ENCODE results near the gene C13orf42.
"Not testable (repeated sequence)": the region's sequence is repeated elsewhere in the genome, so short reads cannot be mapped to it uniquely, and the experiment has no call there.

C13orf42 gene

GRCh38 chr13:51118809-51119431 is 7.8 kb upstream of the C13orf42 start:
- DNase-seq, result no peak

- DNase-seq, result no peak
These were observed 2.9 kb upstream of the C13orf42 start for GRCh38 chr13:51113969-51114368.

GRCh38 chr13:51113186-51113881 is 2.3 kb upstream of the C13orf42 start:
- DNase-seq, result no peak

GRCh38 chr13:51112771-51113170 is 1.7 kb upstream of the C13orf42 start:
- no peak for DNase-seq

- no peak for DNase-seq
These were observed 923 bp upstream of the C13orf42 start for GRCh38 chr13:51111997-51112396.

GRCh38 chr13:51107996-51108395 is 3.1 kb downstream of the C13orf42 start:
- no peak for DNase-seq

GRCh38 chr13:51105046-51105445 is 6.0 kb downstream of the C13orf42 start:
- no peak for DNase-seq

- no peak for DNase-seq
These were observed 9.3 kb downstream of the C13orf42 start for GRCh38 chr13:51101636-51102235.

GRCh38 chr13:51097353-51098043 is 13.6 kb downstream of the C13orf42 start:
- no peak for DNase-seq

GRCh38 chr13:51096131-51096530 is 14.9 kb downstream of the C13orf42 start:
- no peak for DNase-seq

GRCh38 chr13:51093574-51093973 is 17.5 kb downstream of the C13orf42 start:
- no peak for DNase-seq

GRCh38 chr13:51091839-51092238 is 19.2 kb downstream of the C13orf42 start:
- DNase-seq, result no peak

- no peak for DNase-seq
These were observed 27.4 kb downstream of the C13orf42 start for GRCh38 chr13:51083706-51084105.

- not testable (repeated sequence) for DNase-seq
These were observed 30.5 kb downstream of the C13orf42 start for GRCh38 chr13:51080478-51081065.

- DNase-seq, result no peak
These were observed 39.6 kb downstream of the C13orf42 start for GRCh38 chr13:51071493-51071892.

GRCh38 chr13:51070005-51070649 is 40.9 kb downstream of the C13orf42 start:
- DNase-seq, result peak; percentile 82 to 86

GRCh38 chr13:51068501-51068900 is 42.6 kb downstream of the C13orf42 start:
- DNase-seq, result no peak

- DNase-seq, result no peak
These were observed 43.4 kb downstream of the C13orf42 start for GRCh38 chr13:51067706-51068105.

- DNase-seq, result no peak
These were observed 43.8 kb downstream of the C13orf42 start for GRCh38 chr13:51067210-51067701.

GRCh38 chr13:51066091-51066831 is 44.8 kb downstream of the C13orf42 start:
- DNase-seq, result no peak

- DNase-seq, result no peak
These were observed 45.5 kb downstream of the C13orf42 start for GRCh38 chr13:51065372-51066090.

All from activated CD4-positive, alpha-beta T cell treated with anti-CD3 and anti-CD28 coated beads, Interleukin-2, amount 50 U/mL, for 48 hours (primary cell).